WI38 (cell line): Measurements from ENCODE around the gene ESRRB.
"Not testable (repeated sequence)": the region's sequence is repeated elsewhere in the genome, so short reads cannot be mapped to it uniquely, and the experiment has no call there.

ENCODE experiments used
- H3K4me3 ChIP-seq: 2 replicates; pipeline ENCODE4 v1.5.1; 2011; ENCODE audit warnings: low read depth, mild to moderate bottlenecking, control low read depth, low read length
- CTCF ChIP-seq: IDR thresholded peaks from 2 replicates; pipeline ENCODE4 v1.5.1; 2012; ENCODE audit warnings: low read depth, mild to moderate bottlenecking, control low read depth, low read length

Gene ESRRB

DNA sequence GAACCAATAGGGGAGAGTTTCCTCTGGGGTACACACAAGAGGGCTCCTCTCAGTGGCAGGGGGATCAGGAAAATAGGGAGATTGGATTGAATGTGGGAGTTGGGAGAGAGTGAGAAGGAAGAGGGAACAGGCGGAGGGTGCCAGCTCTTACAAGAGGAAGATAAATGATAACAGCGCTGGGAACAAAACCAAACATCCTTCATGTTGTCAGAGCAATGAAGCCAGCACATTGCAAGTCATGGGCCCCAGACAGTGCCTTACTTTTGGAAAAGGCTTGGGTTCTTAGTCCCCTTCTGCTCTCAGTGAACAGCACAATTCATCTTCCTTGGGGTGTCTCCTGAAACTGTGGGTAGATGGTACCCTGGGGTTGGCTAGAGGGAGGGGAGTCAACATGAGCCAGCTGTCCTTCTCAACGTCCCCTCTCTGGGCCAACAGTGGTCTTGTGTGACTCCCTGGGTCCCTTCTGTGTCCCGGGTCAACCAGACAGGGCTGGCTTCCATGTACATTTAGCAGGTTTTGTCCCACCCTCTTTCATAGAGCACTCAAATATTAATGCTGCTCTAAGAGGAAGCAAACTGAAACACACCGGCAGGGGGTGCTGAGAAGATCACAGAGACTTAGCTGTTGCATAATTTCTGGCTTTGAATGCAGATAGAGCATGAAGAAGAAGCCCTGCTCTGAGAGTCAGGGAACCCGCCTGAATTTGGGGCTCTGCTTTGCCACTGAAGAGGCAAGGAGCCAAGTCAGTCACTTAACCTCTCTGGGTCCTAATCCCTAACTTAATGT, 138.5 kb downstream of the ESRRB start:
- TF ChIP-seq CTCF = no peak

DNA sequence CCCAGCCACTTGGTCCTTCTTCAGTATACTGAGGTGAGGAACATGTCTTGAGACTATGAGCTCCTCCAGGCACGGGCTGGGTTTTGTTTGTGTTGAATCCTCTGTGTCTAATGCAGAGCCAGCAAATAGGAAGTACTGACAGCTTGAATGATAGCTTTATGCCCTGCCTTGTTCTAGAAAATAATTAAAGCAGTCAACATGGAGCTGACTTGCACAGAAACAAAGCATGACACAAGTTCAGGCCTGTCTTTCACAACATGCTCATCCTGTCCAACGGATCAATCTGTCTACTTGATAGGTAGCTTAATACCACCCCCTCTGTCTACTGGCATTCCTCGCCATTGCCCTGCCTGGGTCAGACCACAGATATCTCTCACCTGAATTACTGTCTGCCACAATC, 140.9 kb downstream of the ESRRB start:
- H3K4me3 ChIP-seq = no peak overlapping the region
- no peak for TF ChIP-seq CTCF

More for the DNA sequence above, 138.5 kb downstream of the ESRRB start:
- no peak overlapping the region for H3K4me3 ChIP-seq

DNA sequence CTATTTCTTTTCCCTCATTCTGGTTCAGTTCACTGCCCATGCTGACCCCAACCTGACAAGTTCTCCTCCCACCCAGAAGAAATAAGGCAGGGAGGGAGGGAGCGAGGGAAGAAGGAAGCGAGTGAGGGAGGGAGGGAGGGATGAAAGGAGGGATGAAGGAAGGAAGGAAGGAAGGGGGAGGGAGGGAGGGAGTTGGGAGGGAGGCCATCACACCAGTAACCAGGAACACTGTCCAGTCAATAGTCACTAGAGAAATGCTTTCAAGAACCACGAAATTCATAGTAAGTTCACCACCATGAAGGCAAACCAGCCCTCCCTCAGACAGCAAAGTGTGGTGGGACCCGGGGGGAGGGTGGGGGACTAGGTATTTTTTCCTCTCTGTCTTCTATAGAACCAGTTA, 142.4 kb downstream of the ESRRB start:
- no peak overlapping the region for H3K4me3 ChIP-seq
- no peak for TF ChIP-seq CTCF

- no peak overlapping the region for H3K4me3 ChIP-seq
- no peak for TF ChIP-seq CTCF
Measured at GRCh38 chr14:76525106-76525821, 149.3 kb downstream of the ESRRB start.

- H3K4me3 ChIP-seq = no peak overlapping the region
- no peak for TF ChIP-seq CTCF
Measured at GRCh38 chr14:76531085-76531484, 155.1 kb downstream of the ESRRB start.

- H3K4me3 ChIP-seq = no peak overlapping the region
- TF ChIP-seq CTCF = no peak
Measured at GRCh38 chr14:76531821-76532318, 155.9 kb downstream of the ESRRB start.

- H3K4me3 ChIP-seq = not testable (repeated sequence)
Measured at GRCh38 chr14:76536636-76537035, 160.7 kb downstream of the ESRRB start.
